Hematopoietic multipotent progenitor cell (in vitro differentiated cells): ENCODE results near the gene UGT1A3. TPM values are rescaled to one million over a fixed set of nuclear protein-coding genes. Genes with fewer than 3 reads are reported as not detected.
"Not testable (repeated sequence)": the region's sequence is repeated elsewhere in the genome, so short reads cannot be mapped to it uniquely, and the experiment has no call there.

ENCODE experiments used
- DNase-seq, 3 donors: peaks; one replicate each; pipeline ENCODE4 v3.0.0-alpha.2; 2011 to 2015; ENCODE audit warnings: low read depth in 2 of 3, low spot score in 2 of 3
- total RNA-seq: library from RNA; depleted of rRNA; stranded (reverse); fragments of >200 nt; gene quantifications from one replicate; pipeline ENCODE4 v1.2.3, GENCODE V29; 2012

The UGT1A3 gene
- not detected for total RNA-seq

GRCh38 chr2:233728723-233729301 is at the start of gene UGT1A3:
Gene UGT1A3 (plus strand): TSS chr2:233729042. CDS start chr2:233729127, 85 bp downstream.
- no peak for DNase-seq

- DNase-seq, result no peak
These were observed 49.6 kb upstream of the UGT1A3 start for GRCh38 chr2:233679196-233679595.

- DNase-seq, result no peak
These were observed 48.3 kb upstream of the UGT1A3 start for GRCh38 chr2:233680361-233681045.

- no peak for DNase-seq
These were observed 47.2 kb upstream of the UGT1A3 start, which contains the start of gene UGT1A7 for GRCh38 chr2:233681521-233682099. Gene UGT1A7 (plus strand): TSS chr2:233681901. CDS start chr2:233681938, 37 bp downstream.

- DNase-seq, result no peak
These were observed 44.2 kb upstream of the UGT1A3 start for GRCh38 chr2:233684640-233685039.

- DNase-seq, result no peak
These were observed 41.9 kb upstream of the UGT1A3 start for GRCh38 chr2:233686928-233687327.

- DNase-seq, result no peak
These were observed 40.5 kb upstream of the UGT1A3 start for GRCh38 chr2:233688341-233688740.

GRCh38 chr2:233689031-233689430 is 39.8 kb upstream of the UGT1A3 start:
- DNase-seq, result peak in 1 of 3 donors; percentile 26

- peak in 1 of 3 donors; percentile 42 for DNase-seq
These were observed 39.3 kb upstream of the UGT1A3 start for GRCh38 chr2:233689501-233689900.

- DNase-seq, result no peak
These were observed 38.4 kb upstream of the UGT1A3 start for GRCh38 chr2:233690444-233690843.

- no peak for DNase-seq
These were observed 37.1 kb upstream of the UGT1A3 start for GRCh38 chr2:233691443-233692433.

- no peak for DNase-seq
These were observed 36.2 kb upstream of the UGT1A3 start, which contains the start of gene UGT1A6 for GRCh38 chr2:233692648-233693047. Gene UGT1A6 (plus strand): TSS chr2:233692890. CDS start chr2:233693005, 115 bp downstream.

- DNase-seq, result no peak
These were observed 34.9 kb upstream of the UGT1A3 start for GRCh38 chr2:233693963-233694362.

GRCh38 chr2:233698740-233699139 is 30.1 kb upstream of the UGT1A3 start:
- no peak for DNase-seq

- DNase-seq, result no peak
These were observed 29.3 kb upstream of the UGT1A3 start for GRCh38 chr2:233699424-233700027.

- peak in 2 of 3 donors; percentile 48 to 84 for DNase-seq
These were observed 28.7 kb upstream of the UGT1A3 start for GRCh38 chr2:233700028-233700635.

- not testable (repeated sequence) for DNase-seq
These were observed 28.0 kb upstream of the UGT1A3 start for GRCh38 chr2:233700842-233701241.

GRCh38 chr2:233702238-233702637 is 26.6 kb upstream of the UGT1A3 start:
- DNase-seq, result no peak

- no peak for DNase-seq
These were observed 22.8 kb upstream of the UGT1A3 start for GRCh38 chr2:233705911-233706506.
